HG03457 (cell line): Measurements from ENCODE around the gene CAPN15.
"Not testable (repeated sequence)": the region's sequence is repeated elsewhere in the genome, so short reads cannot be mapped to it uniquely, and the experiment has no call there.

Experiments used
- ATAC-seq: cut with Tn5 transposase; IDR thresholded peaks from one replicate; pipeline ENCODE4 v1.9.1; 2021; ENCODE audit warnings: moderate number of reproducible peaks; ENCODE audit not compliant: unreplicated experiment

Gene CAPN15

GRCh38 chr16:527015-527903 lies at the start of gene CAPN15:
Gene CAPN15, plus strand, starts transcription at chr16:527712. Its CDS starts 19,127 bp downstream, at chr16:546839.
- ATAC-seq, result peak; percentile 50

- ATAC-seq, result not testable (repeated sequence)
These were observed 49.2 kb upstream of the CAPN15 start for GRCh38 chr16:478287-478686.

DNA sequence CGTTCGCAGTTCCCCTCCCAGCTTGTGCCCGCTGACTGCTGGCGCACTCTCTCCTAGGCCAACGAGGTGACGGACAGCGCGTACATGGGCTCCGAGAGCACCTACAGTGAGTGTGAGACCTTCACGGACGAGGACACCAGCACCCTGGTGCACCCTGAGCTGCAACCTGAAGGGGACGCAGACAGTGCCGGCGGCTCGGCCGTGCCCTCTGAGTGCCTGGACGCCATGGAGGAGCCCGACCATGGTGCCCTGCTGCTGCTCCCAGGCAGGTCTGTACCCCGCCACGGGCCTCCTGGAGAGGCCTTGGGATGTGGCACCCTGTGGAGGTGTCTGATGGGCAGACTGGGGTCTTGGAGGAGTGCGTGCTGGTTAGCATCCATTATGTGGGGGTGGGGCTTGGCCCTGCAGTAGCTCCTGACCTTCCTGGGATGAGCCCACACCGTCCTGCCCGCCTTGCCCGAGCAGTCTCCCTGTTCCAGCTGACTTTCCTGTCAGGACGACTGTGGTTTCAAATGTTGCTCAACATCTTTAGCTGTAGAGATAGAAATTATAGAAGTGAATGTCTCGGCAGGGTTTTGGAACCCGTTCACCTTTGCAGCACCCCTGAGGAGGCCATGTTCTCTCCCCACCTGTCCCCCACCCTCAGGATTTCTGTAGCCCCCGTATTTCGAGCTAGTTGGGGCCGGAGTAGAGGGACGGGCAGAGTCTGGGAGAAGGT lies 44.9 kb upstream of the CAPN15 start:
- no peak for ATAC-seq

DNA sequence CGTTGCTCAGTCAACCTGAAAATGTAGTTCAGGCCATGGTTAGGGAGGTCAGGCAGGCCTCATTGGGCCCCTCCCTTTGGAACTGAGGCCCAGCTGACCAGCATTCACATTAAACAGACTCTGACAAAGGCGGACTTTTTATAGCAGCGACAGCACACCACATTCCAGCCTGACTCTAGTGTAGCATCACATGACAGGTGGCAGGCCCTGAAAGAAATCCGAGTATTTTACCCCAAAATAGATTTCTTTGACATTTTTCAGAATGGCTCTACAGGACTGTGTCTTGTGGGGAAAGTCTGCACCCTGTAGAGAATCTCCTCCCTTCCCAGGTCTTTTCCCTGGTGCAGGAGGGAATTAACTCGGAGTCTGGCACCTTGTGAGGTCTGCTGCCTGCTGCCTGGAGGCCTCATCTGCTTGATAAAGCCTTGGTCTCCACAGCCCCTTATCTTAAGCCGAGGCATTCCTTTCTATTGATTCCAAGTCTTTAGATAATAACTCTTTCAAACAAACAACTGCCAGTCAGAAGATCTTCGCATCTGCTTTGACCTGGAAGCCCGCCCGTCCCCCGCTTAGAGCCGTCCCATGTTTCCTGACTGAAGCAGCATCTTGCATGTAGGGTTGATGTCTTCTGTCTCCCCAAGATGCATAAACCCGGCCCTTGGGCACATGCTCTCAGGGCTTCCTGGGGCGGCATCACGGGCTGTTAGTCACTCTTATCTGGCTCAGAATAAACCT lies 44.0 kb upstream of the CAPN15 start:
- ATAC-seq, result no peak

DNA sequence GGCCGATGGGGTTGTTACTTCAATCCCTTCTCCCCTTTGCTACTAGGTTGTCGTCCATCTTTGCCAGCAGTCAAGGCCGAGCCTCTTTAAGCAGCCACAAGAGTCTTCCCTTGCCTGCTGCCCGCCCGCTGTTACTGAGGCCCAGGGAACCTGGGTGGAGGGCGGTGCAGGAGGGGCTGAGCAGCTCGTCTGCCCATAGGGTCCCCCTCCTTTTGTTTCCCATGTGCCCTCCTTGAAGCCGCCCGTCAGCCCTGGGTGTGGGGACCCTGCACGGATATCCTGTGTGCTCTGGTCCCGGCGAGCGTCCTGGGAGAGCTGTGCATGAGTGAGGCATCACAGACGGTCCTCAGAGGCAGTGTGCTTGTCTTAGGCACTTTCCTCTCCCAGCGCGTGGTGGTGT lies 37.9 kb upstream of the CAPN15 start:
- no peak for ATAC-seq

DNA sequence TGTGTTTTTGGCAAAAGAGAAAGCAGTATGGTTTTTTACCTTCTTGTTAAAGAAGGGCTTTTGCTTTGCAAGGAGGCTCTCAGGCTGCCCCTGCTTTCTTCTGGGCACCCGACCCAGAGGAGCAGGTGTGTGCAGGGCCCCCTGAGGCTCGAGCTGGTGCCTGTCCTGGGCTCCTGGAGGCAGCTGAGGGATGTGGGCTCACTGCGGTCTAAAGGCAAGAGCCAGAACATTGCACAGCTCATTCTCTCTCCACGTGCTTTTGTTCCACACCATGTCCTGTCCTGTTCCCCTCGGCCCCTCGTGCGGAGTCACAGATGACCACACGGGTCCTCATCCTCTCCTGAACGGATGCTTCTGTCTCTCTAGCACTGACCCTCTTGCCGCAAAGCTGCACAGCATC lies 36.7 kb upstream of the CAPN15 start:
- no peak for ATAC-seq

- ATAC-seq, result no peak
These were observed 36.1 kb upstream of the CAPN15 start for GRCh38 chr16:491220-491919.

DNA sequence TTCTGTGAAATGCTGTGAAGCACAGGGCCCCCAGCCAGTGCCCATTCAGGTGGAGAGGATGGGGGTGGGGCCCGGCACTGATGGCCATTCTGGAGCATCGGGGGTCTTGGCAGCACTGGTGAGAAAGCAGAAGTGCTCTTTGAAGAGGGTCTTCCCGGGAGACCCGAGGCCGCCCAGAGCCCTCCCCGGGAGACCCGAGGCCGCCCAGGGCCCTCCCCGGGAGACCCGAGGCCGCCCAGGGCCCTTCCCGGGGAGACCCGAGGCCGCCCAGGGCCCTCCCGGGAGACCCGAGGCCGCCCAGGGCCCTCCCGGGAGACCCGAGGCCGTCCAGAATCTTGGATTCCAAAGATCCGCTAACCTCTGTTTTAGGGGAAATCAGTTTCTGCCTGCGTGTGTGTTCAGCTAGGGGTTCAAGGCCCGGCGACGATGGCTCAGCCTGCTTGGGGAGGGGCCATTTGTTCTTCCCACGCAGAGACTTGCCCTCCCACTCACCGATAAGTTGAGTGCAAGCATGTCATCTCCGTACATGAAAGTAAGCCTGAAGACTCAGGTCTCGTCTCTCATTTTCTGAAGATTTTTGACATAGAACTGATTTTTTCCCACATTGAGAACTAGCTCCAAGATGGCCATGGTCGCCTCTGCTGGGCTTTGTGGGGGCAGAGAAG lies 35.2 kb upstream of the CAPN15 start:
- no peak for ATAC-seq

DNA sequence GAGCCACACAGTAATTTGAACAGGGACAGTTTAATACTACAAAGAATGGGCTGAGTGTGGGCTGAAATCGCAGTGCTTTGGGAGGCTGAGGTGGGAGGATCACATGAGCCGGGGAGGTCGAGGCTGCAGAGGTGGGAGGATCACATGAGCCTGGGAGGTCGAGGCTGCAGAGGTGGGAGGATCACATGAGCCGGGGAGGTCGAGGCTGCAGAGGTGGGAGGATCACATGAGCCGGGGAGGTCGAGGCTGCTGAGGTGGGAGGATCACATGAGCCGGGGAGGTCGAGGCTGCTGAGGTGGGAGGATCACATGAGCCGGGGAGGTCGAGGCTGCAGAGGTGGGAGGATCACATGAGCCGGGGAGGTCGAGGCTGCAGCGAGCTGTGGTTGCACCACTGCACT lies 32.8 kb upstream of the CAPN15 start:
- ATAC-seq, result not testable (repeated sequence)

- ATAC-seq, result no peak
These were observed 32.3 kb upstream of the CAPN15 start for GRCh38 chr16:495127-495748.

DNA sequence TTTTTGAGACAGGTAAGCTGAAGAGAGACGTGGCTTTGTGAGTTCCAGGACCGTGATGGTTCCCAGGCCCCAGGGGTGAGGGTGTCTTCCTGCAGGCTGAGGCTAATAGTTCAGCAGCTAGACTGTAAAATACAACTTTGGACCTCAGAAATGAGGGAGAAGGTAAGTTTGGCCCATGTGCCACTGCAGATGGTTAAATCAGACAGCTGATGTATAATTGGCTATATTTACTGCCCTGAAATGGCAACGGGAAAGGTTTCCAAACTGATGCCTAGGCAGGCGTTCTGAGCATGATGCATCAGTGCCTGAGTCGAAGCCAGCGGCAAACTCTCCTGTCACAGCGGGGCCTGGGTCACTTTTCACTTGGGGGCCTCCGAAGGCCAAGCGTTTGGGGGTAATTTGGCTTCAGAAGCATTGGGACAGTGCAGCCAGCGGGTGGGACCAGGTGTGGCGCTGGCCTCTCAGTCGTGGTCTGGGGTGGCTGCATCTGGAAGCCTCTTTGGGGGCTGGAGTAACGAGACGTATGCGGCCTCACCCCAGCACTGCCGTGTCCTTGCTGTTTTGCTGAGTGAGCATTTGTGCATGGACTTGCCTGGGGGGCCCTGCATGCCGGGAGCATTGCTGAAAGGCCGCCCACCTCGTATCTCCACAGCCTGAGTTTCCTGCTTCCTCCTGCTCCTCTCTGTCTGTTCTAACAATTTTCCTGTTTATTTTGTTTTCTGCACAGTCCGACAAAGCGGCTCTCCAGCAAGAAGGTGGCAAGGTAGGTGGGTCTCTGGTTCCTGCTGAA lies 31.2 kb upstream of the CAPN15 start:
- ATAC-seq, result no peak

GRCh38 chr16:497258-497657 lies 30.3 kb upstream of the CAPN15 start:
- no peak for ATAC-seq

DNA sequence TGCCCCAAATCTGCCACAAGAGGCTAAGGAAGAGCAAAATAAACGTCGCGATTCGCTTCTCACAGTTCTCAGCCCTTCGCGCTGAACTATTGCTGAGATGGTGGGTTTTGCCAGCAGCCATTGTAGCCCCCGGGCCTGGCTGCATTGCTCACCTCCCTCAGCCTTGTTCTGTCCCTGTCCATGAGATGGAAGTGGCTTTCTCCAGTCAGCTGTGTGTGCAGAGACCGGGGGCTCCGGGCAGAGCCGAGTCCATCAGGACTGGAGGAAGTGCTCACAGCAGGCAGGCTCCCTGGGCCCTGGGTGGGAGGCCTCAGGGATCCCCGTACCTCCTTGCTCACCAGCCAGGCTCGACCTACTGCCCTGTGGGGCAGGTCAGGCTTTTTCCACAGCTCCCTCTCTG lies 27.6 kb upstream of the CAPN15 start:
- ATAC-seq, result no peak

- no peak for ATAC-seq
These were observed 26.8 kb upstream of the CAPN15 start for GRCh38 chr16:500709-501108.

GRCh38 chr16:502179-502943 lies 25.2 kb upstream of the CAPN15 start:
- no peak for ATAC-seq

DNA sequence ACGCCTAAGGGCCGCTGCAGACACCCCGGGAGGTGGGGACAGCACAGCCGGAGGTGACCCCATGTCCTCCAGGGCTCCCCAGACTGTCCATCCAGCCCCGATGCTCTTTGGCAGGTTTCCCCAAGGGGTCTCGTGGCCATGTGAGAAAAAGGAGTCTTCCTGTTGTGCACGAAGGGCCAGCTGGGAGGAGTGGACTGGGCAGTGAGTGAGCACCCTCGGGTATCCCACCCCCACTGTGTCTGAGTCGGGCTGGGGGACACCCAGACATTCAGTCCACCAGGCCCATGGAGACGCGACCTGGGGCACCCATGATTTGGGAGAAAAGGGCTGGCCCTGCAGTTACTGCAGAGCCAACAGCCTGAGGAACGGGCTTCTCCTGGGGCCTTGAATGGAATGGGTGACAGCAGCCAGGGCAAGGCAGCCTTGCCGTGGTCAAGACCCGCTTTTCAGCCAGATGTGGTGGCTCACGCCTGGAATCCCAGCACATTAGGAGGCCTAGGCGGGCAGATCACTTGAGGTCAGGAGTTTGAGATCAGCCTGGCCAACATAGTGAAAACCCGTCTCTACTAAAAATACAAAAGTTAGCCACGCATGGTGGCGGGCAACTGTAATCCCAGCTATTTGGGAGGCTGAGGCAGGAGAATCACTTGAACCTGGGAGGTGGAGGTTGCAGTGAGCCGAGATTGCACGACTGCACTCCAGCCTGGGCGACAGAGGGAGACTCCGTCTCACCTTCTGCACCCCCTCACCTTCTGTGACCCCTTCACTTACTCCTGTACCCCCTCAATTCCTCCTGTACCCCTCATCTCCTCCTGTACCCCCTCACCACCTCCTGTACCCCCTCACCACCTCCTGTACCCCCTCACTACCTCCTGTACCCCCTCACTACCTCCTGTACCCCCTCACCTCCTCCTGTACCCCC lies 24.1 kb upstream of the CAPN15 start:
- ATAC-seq, result no peak

GRCh38 chr16:505479-506245 lies 21.9 kb upstream of the CAPN15 start:
- ATAC-seq, result no peak
